ENCODE measurements around the gene ACAD9. TPM values are rescaled to one million over a fixed set of nuclear protein-coding genes. Genes with fewer than 3 reads are reported as not detected.

Gene ACAD9
- total and polyA plus RNA-seq, 4 donors = 24.9 to 59.3 (median 38.8) TPM

- ATAC-seq (ENCODE audit: insufficient read depth, low FRiP score) = no peak
Observed at GRCh38 chr3:128850544-128850943, 28.9 kb upstream of the ACAD9 start.

GRCh38 chr3:128851601-128852000, 27.8 kb upstream of the ACAD9 start:
- H3K9ac ChIP-seq (ENCODE audit: insufficient read depth in 1 of 2, low read length in 2 of 2) = no peak overlapping the region
- no peak for DNase-seq
- H3K27me3 ChIP-seq (ENCODE audit: control insufficient read depth in 3 of 3, insufficient read depth in 3 of 3, low read length in 2 of 3) = no peaks in the 10 kb centered on the region
- H3K4me1 ChIP-seq (ENCODE audit: control insufficient read depth in 5 of 5, insufficient read depth in 5 of 5, low read length in 5 of 5) = peaks cover 0 to 3% (median 0%) of the 10 kb centered on the region in 5 donors
- peaks cover 0 to 6% (median 2%) of the 10 kb centered on the region in 4 donors for H3K9me3 ChIP-seq (ENCODE audit: control insufficient read depth in 4 of 4, insufficient read depth in 3 of 4, low read length in 3 of 4)
- no peak for TF ChIP-seq CTCF (IDR thresholded peaks at IDR 0.05; ENCODE audit: control extremely low read depth, extremely low read depth)
- H3K36me3 ChIP-seq (ENCODE audit: control insufficient read depth in 4 of 4, insufficient read depth in 4 of 4, low read length in 4 of 4) = no peaks in the 10 kb centered on the region
- H3K27ac ChIP-seq (ENCODE audit: low read depth in 1 of 2, low read length in 1 of 2) = no peak overlapping the region
- 66 to 86% methylated on average over 4 of the region's 4 CpGs for WGBS, 2 donors
- no peak overlapping the region for H3K4me3 ChIP-seq
- ATAC-seq (ENCODE audit: insufficient read depth, low FRiP score) = no peak

More at GRCh38 chr3:128850544-128850943, 28.9 kb upstream of the ACAD9 start:
- Histone ChIP-seq H3K4me1 (ENCODE audit: control insufficient read depth in 5 of 5, insufficient read depth in 5 of 5, low read length in 5 of 5) (peaks cover 0 to 8% (median 2%) of the 10 kb centered on the region in 5 donors), H3K27ac (ENCODE audit: low read depth in 1 of 2, low read length in 1 of 2) (no peak overlapping the region), H3K9ac (ENCODE audit: insufficient read depth in 1 of 2, low read length in 2 of 2) (no peak overlapping the region), H3K36me3 (ENCODE audit: control insufficient read depth in 4 of 4, insufficient read depth in 4 of 4, low read length in 4 of 4) (no peaks in the 10 kb centered on the region), H3K4me3 (no peak overlapping the region), H3K27me3 (ENCODE audit: control insufficient read depth in 3 of 3, insufficient read depth in 3 of 3, low read length in 2 of 3) (no peaks in the 10 kb centered on the region), H3K9me3 (ENCODE audit: control insufficient read depth in 4 of 4, insufficient read depth in 3 of 4, low read length in 3 of 4) (peaks cover 0 to 6% (median 2%) of the 10 kb centered on the region in 4 donors)
- WGBS, 2 donors = 90 to 92% methylated on average over 9 of the region's 9 CpGs
- TF ChIP-seq CTCF (IDR thresholded peaks at IDR 0.05; ENCODE audit: control extremely low read depth, extremely low read depth) = no peak
- DNase-seq = no peak

- Histone ChIP-seq H3K4me3 (no peak overlapping the region), H3K9ac (ENCODE audit: insufficient read depth in 1 of 2, low read length in 2 of 2) (no peak overlapping the region), H3K4me1 (ENCODE audit: control insufficient read depth in 5 of 5, insufficient read depth in 5 of 5, low read length in 5 of 5) (peaks cover 0 to 3% (median 0%) of the 10 kb centered on the region in 5 donors), H3K27ac (ENCODE audit: low read depth in 1 of 2, low read length in 1 of 2) (no peak overlapping the region), H3K27me3 (ENCODE audit: control insufficient read depth in 3 of 3, insufficient read depth in 3 of 3, low read length in 2 of 3) (no peaks in the 10 kb centered on the region), H3K9me3 (ENCODE audit: control insufficient read depth in 4 of 4, insufficient read depth in 3 of 4, low read length in 3 of 4) (peaks cover 0 to 22% (median 5%) of the 10 kb centered on the region in 4 donors), H3K36me3 (ENCODE audit: control insufficient read depth in 4 of 4, insufficient read depth in 4 of 4, low read length in 4 of 4) (no peaks in the 10 kb centered on the region)
- 94 to 97% methylated on average over 5 of the region's 5 CpGs for WGBS, 2 donors
- ATAC-seq (ENCODE audit: insufficient read depth, low FRiP score) = no peak
- no peak for DNase-seq
- TF ChIP-seq CTCF (IDR thresholded peaks at IDR 0.05; ENCODE audit: control extremely low read depth, extremely low read depth) = no peak
Observed at GRCh38 chr3:128853826-128854225, 25.6 kb upstream of the ACAD9 start.

- H3K27me3 ChIP-seq (ENCODE audit: control insufficient read depth in 3 of 3, insufficient read depth in 3 of 3, low read length in 2 of 3) = no peaks in the 10 kb centered on the region
- no peak for DNase-seq
- H3K27ac ChIP-seq (ENCODE audit: low read depth in 1 of 2, low read length in 1 of 2) = no peak overlapping the region
- H3K36me3 ChIP-seq (ENCODE audit: control insufficient read depth in 4 of 4, insufficient read depth in 4 of 4, low read length in 4 of 4) = no peaks in the 10 kb centered on the region
- no peak overlapping the region for H3K9ac ChIP-seq (ENCODE audit: insufficient read depth in 1 of 2, low read length in 2 of 2)
- 49 to 82% methylated on average over 3 of the region's 3 CpGs for WGBS, 2 donors
- TF ChIP-seq CTCF (IDR thresholded peaks at IDR 0.05; ENCODE audit: control extremely low read depth, extremely low read depth) = no peak
- ATAC-seq (ENCODE audit: insufficient read depth, low FRiP score) = no peak
- peaks cover 0 to 3% (median 0%) of the 10 kb centered on the region in 5 donors for H3K4me1 ChIP-seq (ENCODE audit: control insufficient read depth in 5 of 5, insufficient read depth in 5 of 5, low read length in 5 of 5)
- peaks cover 0 to 29% (median 7%) of the 10 kb centered on the region in 4 donors for H3K9me3 ChIP-seq (ENCODE audit: control insufficient read depth in 4 of 4, insufficient read depth in 3 of 4, low read length in 3 of 4)
- no peak overlapping the region for H3K4me3 ChIP-seq
Observed at GRCh38 chr3:128854475-128854874, 24.9 kb upstream of the ACAD9 start.

All from lung (tissue), 12 donors.